ENCODE data around the gene LIFR.

DNA sequence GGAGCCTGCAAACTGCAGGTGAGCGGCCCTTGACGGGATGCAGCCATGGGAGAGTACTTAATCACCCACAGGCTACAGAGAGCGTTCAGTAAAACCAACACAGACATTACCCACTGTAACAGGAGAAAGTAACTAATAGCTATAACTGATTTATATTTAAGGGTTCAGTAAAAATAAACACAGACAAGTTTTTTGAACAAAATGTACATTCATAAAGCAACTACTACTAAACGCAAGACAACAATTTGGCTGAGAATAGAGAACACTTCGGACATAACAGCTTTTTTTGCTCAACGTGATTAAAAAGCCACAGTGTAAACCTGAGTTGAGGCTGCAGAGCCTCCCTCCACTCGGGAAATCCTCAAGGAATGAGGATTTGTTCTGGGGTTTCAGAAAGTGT is 61.7 kb downstream of the LIFR start:
- no peak for TF ChIP-seq EZH2 (IDR thresholded peaks at IDR 0.05; ENCODE audit: borderline replicate concordance, insufficient read depth, low read length, poor library complexity, severe bottlenecking)
- no peak for TF ChIP-seq RAD21 (conservative IDR thresholded peaks at IDR 0.05)
- TF ChIP-seq, protein P1, sequence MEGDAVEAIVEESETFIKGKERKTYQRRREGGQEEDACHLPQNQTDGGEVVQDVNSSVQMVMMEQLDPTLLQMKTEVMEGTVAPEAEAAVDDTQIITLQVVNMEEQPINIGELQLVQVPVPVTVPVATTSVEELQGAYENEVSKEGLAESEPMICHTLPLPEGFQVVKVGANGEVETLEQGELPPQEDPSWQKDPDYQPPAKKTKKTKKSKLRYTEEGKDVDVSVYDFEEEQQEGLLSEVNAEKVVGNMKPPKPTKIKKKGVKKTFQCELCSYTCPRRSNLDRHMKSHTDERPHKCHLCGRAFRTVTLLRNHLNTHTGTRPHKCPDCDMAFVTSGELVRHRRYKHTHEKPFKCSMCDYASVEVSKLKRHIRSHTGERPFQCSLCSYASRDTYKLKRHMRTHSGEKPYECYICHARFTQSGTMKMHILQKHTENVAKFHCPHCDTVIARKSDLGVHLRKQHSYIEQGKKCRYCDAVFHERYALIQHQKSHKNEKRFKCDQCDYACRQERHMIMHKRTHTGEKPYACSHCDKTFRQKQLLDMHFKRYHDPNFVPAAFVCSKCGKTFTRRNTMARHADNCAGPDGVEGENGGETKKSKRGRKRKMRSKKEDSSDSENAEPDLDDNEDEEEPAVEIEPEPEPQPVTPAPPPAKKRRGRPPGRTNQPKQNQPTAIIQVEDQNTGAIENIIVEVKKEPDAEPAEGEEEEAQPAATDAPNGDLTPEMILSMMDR (IDR thresholded peaks at IDR 0.05; ENCODE audit: poor library complexity, severe bottlenecking) = no peak
- no peak for TF ChIP-seq POLR2AphosphoS5 (IDR thresholded peaks at IDR 0.05)
- TF ChIP-seq MXI1 (conservative IDR thresholded peaks at IDR 0.05; ENCODE audit: poor library complexity, severe bottlenecking) = no peak
- TF ChIP-seq, protein P2, sequence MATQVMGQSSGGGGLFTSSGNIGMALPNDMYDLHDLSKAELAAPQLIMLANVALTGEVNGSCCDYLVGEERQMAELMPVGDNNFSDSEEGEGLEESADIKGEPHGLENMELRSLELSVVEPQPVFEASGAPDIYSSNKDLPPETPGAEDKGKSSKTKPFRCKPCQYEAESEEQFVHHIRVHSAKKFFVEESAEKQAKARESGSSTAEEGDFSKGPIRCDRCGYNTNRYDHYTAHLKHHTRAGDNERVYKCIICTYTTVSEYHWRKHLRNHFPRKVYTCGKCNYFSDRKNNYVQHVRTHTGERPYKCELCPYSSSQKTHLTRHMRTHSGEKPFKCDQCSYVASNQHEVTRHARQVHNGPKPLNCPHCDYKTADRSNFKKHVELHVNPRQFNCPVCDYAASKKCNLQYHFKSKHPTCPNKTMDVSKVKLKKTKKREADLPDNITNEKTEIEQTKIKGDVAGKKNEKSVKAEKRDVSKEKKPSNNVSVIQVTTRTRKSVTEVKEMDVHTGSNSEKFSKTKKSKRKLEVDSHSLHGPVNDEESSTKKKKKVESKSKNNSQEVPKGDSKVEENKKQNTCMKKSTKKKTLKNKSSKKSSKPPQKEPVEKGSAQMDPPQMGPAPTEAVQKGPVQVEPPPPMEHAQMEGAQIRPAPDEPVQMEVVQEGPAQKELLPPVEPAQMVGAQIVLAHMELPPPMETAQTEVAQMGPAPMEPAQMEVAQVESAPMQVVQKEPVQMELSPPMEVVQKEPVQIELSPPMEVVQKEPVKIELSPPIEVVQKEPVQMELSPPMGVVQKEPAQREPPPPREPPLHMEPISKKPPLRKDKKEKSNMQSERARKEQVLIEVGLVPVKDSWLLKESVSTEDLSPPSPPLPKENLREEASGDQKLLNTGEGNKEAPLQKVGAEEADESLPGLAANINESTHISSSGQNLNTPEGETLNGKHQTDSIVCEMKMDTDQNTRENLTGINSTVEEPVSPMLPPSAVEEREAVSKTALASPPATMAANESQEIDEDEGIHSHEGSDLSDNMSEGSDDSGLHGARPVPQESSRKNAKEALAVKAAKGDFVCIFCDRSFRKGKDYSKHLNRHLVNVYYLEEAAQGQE (IDR thresholded peaks at IDR 0.05; ENCODE audit: borderline replicate concordance) = no peak
- no peak for TF ChIP-seq TAF1 (IDR thresholded peaks at IDR 0.05; ENCODE audit: low read depth)

Data from neural cell (in vitro differentiated cells).